Germinal center (tissue), 1 donor: ENCODE data around the gene PPP6C.
"Not testable (repeated sequence)": the region's sequence is repeated elsewhere in the genome, so short reads cannot be mapped to it uniquely, and the experiment has no call there.

Source experiments
- DNase-seq: peaks from one replicate; pipeline ENCODE4 v3.0.0; 2012; ENCODE audit warnings: mixed read lengths, low spot score

Gene PPP6C

DNA sequence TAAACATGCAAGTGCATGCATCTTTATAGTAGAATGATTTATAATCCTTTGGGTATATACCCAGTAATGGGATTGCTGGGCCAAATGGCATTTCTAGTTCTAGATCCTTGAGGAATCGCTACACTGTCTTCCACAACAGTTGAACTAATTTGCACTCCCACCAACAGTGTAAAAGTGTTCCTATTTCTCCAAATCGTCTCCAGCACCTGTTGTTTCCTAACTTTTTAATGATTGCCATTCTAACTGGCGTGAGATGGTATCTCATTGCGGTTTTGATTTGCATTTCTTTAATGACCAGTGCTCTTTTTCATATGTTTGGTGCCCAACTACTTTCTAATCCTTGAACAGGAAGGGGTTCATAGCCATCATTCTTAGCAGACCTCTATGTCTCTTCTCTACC lies 7.8 kb downstream of the PPP6C start:
- not testable (repeated sequence) for DNase-seq

- no peak for DNase-seq
These were observed 8.7 kb downstream of the PPP6C start for GRCh38 chr9:125180876-125181275.

GRCh38 chr9:125179776-125180175 lies 9.8 kb downstream of the PPP6C start:
- not testable (repeated sequence) for DNase-seq

- no peak for DNase-seq
These were observed 11.7 kb downstream of the PPP6C start for GRCh38 chr9:125177888-125178287.

GRCh38 chr9:125176636-125177035 lies 13.0 kb downstream of the PPP6C start:
- no peak for DNase-seq

DNA sequence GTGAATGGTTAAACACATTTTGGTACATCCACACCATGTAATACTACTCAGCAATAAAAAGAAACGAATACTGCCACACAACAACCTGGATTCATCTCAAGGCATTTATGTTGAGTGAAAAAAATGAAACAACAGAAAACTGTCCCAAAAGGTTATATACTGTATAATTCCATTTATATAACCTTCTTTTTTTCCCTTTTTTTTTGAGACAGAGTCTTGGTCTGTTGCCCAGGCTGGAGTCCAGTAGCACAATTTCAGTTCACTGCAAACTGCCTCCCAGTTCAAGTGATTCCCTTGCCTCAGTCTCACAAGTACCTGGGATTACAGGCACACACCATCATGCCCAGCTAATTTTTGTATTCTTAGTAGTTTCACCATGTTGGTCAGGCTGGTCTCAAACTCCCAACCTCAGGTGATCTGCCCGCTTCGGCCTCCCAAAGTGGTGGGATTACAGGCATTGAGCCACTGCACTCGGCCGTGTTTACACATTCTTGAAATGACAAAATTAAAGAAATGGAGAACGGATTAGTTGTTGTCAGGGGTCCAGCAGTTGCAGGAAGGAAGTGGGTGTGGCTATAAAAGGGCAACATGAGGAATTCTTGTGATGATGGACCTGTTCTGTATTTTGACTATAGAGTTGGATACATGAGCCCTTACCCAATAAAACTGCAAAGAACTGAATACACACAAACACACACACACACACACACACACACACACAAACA lies 17.4 kb downstream of the PPP6C start:
- no peak for DNase-seq

GRCh38 chr9:125169895-125170294 lies 19.7 kb downstream of the PPP6C start:
- no peak for DNase-seq

DNA sequence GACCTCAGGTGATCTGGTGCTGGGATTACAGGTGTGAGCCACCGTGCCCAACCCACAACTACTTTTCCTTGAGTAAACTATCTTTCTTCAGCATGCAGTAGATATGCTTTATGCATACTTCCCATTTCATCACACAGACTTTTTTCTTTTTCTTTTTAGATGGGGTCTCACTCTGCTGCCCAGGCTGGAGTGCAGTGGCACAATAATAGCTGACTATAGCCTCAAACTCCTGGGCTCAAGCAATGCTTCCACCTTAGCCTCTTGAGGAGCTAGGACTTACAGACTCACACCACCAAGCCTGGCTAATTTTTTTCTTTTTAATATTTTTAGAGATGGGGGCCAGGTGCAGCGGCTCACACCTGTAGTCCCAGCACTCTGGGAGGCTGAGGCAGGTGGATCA lies 22.8 kb downstream of the PPP6C start:
- no peak for DNase-seq

- DNase-seq: not testable (repeated sequence)
These were observed 26.7 kb downstream of the PPP6C start for GRCh38 chr9:125162891-125163290.

DNA sequence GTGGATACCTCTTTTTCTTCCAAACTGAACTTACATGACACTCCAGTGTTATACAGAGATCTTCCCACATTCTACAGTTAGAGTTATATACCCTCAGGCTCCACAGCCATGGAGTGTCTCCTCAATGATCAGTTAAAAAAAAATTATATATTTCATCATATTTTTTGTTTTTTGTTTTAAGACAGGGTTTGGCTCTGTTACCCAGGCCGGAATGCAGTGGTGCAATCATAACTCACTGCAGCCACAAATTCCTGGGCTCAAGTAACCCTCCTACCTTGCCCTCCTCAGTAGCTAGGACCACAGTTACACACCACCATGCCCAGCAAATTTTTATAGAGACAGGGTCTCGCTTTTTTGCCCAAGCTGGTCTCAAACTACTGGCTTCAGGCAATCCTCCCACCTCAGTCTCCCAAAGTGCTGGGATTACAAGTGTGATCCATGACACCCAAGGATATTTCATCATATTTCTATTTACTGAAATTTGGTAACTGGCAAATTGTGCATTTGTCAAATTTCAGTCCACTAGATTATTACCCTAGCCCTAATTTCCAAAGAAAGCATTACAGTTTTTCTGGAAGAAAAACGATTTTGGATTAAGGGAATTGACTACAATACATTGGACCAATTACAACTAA lies 28.2 kb downstream of the PPP6C start:
- no peak for DNase-seq

DNA sequence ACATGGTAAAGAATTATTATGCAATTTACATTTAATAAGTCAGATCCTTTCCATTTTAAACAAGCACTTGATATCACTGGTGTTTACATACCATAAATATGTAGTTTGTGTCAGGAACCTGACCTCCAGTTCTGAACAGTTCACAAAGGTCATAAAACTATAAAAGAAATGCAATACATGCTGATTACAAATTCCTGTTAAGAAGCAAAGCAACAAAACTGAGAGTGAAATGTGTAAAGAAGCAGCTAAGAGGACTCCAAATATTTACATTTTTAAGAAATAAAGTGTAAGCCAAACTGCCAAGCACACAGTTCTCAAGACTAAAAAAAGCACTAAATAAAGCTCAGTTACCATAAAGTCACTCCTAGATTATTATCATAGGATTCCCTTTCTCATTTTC lies 28.9 kb downstream of the PPP6C start:
- no peak for DNase-seq

- no peak for DNase-seq
These were observed 33.1 kb downstream of the PPP6C start for GRCh38 chr9:125156551-125156950.

GRCh38 chr9:125153712-125154367 lies 35.8 kb downstream of the PPP6C start:
- no peak for DNase-seq

GRCh38 chr9:125151730-125152129 lies 37.9 kb downstream of the PPP6C start:
- no peak for DNase-seq

GRCh38 chr9:125150349-125151245 lies 39.0 kb downstream of the PPP6C start:
- no peak for DNase-seq

DNA sequence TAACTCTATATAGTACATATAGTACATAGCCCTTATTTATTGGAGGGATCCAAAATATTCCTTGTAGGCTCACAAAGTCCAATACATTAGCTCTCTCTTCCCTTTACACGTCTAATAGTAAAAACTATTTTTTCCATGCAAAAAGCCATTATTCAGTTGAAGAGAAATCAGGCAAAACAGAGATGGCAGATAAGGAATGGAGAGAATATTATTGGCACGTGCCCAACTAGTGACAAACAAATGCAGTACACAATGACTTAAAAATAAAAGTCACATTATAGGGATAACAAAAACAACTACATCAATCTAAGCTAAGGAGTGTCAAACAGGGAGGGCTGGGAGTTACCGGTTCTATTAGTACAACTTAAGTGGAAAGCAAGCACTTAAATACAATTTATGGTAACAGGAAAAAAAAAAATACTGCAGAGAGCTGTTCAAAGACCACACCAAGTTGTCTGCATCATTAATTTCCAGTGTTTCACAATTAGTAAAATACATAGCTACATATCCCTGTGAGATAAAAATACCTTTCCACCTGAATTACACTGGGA lies 42.1 kb downstream of the PPP6C start:
- no peak for DNase-seq

DNA sequence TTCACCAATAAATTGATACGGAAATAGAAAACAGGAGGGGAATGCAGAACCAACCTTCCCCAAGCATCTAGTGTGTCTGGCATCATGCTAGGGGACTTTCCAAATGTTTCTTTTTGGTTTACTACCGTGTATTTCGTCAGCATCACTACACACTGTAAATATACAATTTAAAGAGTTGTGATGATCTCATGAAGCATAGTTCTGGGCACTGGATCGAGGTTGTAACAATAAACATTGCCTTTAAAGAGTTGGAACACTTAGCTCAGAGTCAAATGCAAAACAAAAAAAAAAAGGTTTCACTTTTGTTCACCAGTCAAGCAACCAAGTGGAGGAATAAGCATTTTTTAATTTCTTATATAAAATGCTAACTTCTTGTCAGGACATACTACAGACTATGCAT lies 43.4 kb downstream of the PPP6C start:
- no peak for DNase-seq

DNA sequence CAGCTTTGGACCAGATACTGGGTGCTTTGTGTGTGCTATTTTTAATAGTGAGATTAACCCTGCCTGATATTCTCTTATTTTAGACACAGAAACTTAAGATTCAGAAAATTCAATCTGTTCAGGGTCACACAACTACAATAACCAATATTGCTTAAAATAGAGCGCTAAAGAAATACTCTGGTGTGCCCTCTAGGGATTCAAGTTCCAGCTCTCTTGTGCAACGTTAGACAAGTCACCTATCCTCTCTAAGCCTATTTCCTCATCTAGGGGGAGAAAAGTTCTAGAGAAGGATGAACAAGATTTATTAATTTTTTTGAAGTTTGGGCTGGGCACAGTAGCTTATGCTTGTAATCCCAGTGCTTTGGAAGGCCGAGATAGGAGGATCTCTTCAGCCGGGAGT lies 44.2 kb downstream of the PPP6C start:
- DNase-seq: no peak

- peak; percentile 99 for DNase-seq
These were observed 46.1 kb downstream of the PPP6C start, which contains the start of gene SCAI for GRCh38 chr9:125143377-125144090. TSS of gene SCAI (minus strand) at chr9:125143528. CDS start at chr9:125143437, 91 bp downstream.

- DNase-seq: peak; percentile 12
These were observed 46.8 kb downstream of the PPP6C start for GRCh38 chr9:125142560-125143376.
